HepG2 (cell line): ENCODE data around the gene OR4C11. TPM values are rescaled to one million over a fixed set of nuclear protein-coding genes. Genes with fewer than 3 reads are reported as not detected.

Source experiments
- ATAC-seq: fragments of 200-7000 bp; cut with Tn5 transposase; 3 replicates; pipeline ENCODE4 v1.9.1; 2020; ENCODE audit warnings: mild to moderate bottlenecking, moderate library complexity
- BruUV-seq: library from RNA; stranded (reverse); fragments of 400-500 nt; replicated peaks from 2 replicates; lab custom pipeline; 2021; lab: Mats Ljungman, UMichigan
- CTCF ChIA-PET: fragments of 300-600 bp; formaldehyde crosslinking; extraction: SDS; loops from one replicate; lab custom pipeline; 2021; ENCODE audit warnings: low total read pairs, inconsistent platforms, low intra/inter-chr PET ratio; lab: Yijun Ruan, JAX
- POLR2A ChIA-PET: fragments of 350-600 bp; sonication (Branson Sonifier 250); formaldehyde crosslinking; loops from one replicate; lab custom pipeline; 2020; ENCODE audit warnings: antibody characterized with exemption, inconsistent platforms; lab: Yijun Ruan, JAX
- DNase-seq: peaks from one replicate; pipeline ENCODE4 v3.0.0-alpha.2; 2015; ENCODE audit warnings: low spot score
- FAIRE-seq: peaks from 3 replicates; lab custom pipeline; 2011; peaks lifted over from hg19 to GRCh38; lab: Jason Lieb, UNC
- H2AFZ ChIP-seq: one replicate; pipeline ENCODE4 v1.6.1; 2011; ENCODE audit warnings: low read length, inconsistent platforms
- H3K27ac ChIP-seq: fragments of 300-600 bp; 3 replicates; pipeline ENCODE4 v1.8.0; 2011; ENCODE audit warnings: mixed run types, mild to moderate bottlenecking, mixed read lengths, low read length, inconsistent platforms; ENCODE audit not compliant: insufficient read depth; ENCODE audit errors: extremely low read length
- H3K27me3 ChIP-seq, 2 experiments: fragments of 200-600 bp in 1 of 2; 2 replicates in 1 of 2; 3 replicates in 1 of 2; pipeline versions ENCODE4 v1.6.0 to v1.8.0; 2011; ENCODE audit warnings: low read length in 2 of 2, mild to moderate bottlenecking in 2 of 2, moderate library complexity in 2 of 2, inconsistent platforms in 1 of 2; ENCODE audit not compliant: insufficient read depth in 2 of 2, control insufficient read depth in 1 of 2
- H3K36me3 ChIP-seq, 2 experiments: fragments of 200-600 bp in 1 of 2; replicated peaks in 1 of 2; 2 replicates in 1 of 2; 3 replicates in 1 of 2; pipeline versions ENCODE4 v1.5.1 to v1.8.0; 2011; ENCODE audit warnings: low read length in 2 of 2, inconsistent platforms in 1 of 2; ENCODE audit not compliant: insufficient read depth in 2 of 2, control insufficient read depth in 1 of 2
- H3K4me1 ChIP-seq: 2 replicates; pipeline ENCODE4 v1.5.1; 2012; ENCODE audit warnings: low read length, inconsistent platforms; ENCODE audit not compliant: insufficient read depth
- H3K4me2 ChIP-seq: 2 replicates; pipeline ENCODE4 v1.6.0; 2011; ENCODE audit warnings: low read depth, low read length, inconsistent platforms
- H3K4me3 ChIP-seq, 3 experiments: fragments of 200-600 bp in 1 of 3; sonication (generic), shearing (Covaris generic) in 1 of 3; replicated peaks in 1 of 3; 2 replicates each; pipeline ENCODE4 v1.5.1; 2011 to 2016; ENCODE audit warnings: low read length in 3 of 3, inconsistent platforms in 2 of 3, low read depth in 2 of 3, mild to moderate bottlenecking in 2 of 3, control low read depth in 1 of 3, mixed read lengths in 1 of 3; ENCODE audit not compliant: insufficient read depth in 1 of 3
- H3K79me2 ChIP-seq: one replicate; pipeline ENCODE4 v1.6.1; 2011; ENCODE audit warnings: low read length, inconsistent platforms; ENCODE audit not compliant: insufficient read depth
- H3K9ac ChIP-seq: 2 replicates; pipeline ENCODE4 v1.6.0; 2011; ENCODE audit warnings: mild to moderate bottlenecking, low read depth, low read length, inconsistent platforms; ENCODE audit not compliant: insufficient read depth
- H3K9me3 ChIP-seq: 2 replicates; pipeline ENCODE4 v1.5.1; 2012; ENCODE audit warnings: mild to moderate bottlenecking, low read length
- H4K20me1 ChIP-seq: 2 replicates; pipeline ENCODE4 v1.6.0; 2011; ENCODE audit warnings: inconsistent platforms, mild to moderate bottlenecking, low read length, moderate library complexity; ENCODE audit not compliant: insufficient read depth
- ATF7 ChIP-seq, 2 experiments: fragments of 450-650 bp in 1 of 2; sonication (generic) in 1 of 2; formaldehyde crosslinking in 1 of 2; IDR thresholded peaks; 2 replicates each; pipeline versions ENCODE4 v1.4.0 to v1.6.1; 2016 to 2020; ENCODE audit warnings: antibody characterized with exemption in 1 of 2, mild to moderate bottlenecking in 1 of 2, missing genetic modification reagents in 1 of 2
- CBX2 ChIP-seq, 2 experiments: fragments of 200-600 bp in 1 of 2; sonication (generic); formaldehyde crosslinking in 1 of 2; IDR thresholded peaks; 2 replicates each; pipeline versions ENCODE4 v1.7.0 to v1.8.1; 2018 to 2022; ENCODE audit warnings: low read depth in 2 of 2, low read length in 1 of 2, mild to moderate bottlenecking in 1 of 2, missing genetic modification reagents in 1 of 2
- EHMT2 ChIP-seq: fragments of 200-600 bp; sonication (generic); IDR thresholded peaks from 2 replicates; pipeline ENCODE4 v1.7.0; 2017; ENCODE audit warnings: antibody characterized with exemption, low read depth, low read length, borderline replicate concordance
- GABPB1 ChIP-seq: IDR thresholded peaks from 2 replicates; pipeline ENCODE4 v1.6.1; 2016; ENCODE audit warnings: mild to moderate bottlenecking, missing genetic modification reagents, moderate library complexity, missing compliant biosample characterization
- HES4 ChIP-seq: sonication (generic); formaldehyde crosslinking; IDR thresholded peaks from 2 replicates; pipeline ENCODE4 v1.9.0; 2021; ENCODE audit warnings: mild to moderate bottlenecking, missing genetic modification reagents, borderline replicate concordance
- KLF15 ChIP-seq: sonication (generic); formaldehyde crosslinking; IDR thresholded peaks from 2 replicates; pipeline ENCODE4 v1.8.1; 2023; ENCODE audit warnings: borderline replicate concordance, mild to moderate bottlenecking, inconsistent platforms, missing genetic modification reagents, mixed read lengths
- PAWR ChIP-seq: sonication (generic); formaldehyde crosslinking; IDR thresholded peaks from 2 replicates; pipeline ENCODE4 v1.4.0; 2020; ENCODE audit warnings: missing genetic modification reagents, mild to moderate bottlenecking, borderline replicate concordance
- PPARG ChIP-seq: conservative IDR thresholded peaks from 2 replicates; pipeline ENCODE4 v1.6.1; 2016; ENCODE audit warnings: missing biosample characterization, missing genetic modification reagents
- RELA ChIP-seq: sonication (generic); formaldehyde crosslinking; IDR thresholded peaks from 2 replicates; pipeline ENCODE4 v1.4.0; 2020; ENCODE audit warnings: missing genetic modification reagents
- TEAD2 ChIP-seq: sonication (generic); formaldehyde crosslinking; IDR thresholded peaks from 2 replicates; pipeline ENCODE4 v1.9.0; 2021; ENCODE audit warnings: missing genetic modification reagents
- YY1 ChIP-seq: IDR thresholded peaks from 2 replicates; pipeline ENCODE4 v1.6.1; 2011; ENCODE audit warnings: low read length, low read depth, moderate library complexity, mild to moderate bottlenecking; ENCODE audit not compliant: insufficient read depth, insufficient replicate concordance
- ZNF280D ChIP-seq: sonication (generic); formaldehyde crosslinking; IDR thresholded peaks from 2 replicates; pipeline ENCODE4 v1.5.1; 2020; ENCODE audit warnings: mild to moderate bottlenecking, missing genetic modification reagents
- ZNF362 ChIP-seq: sonication (generic); formaldehyde crosslinking; IDR thresholded peaks from 2 replicates; pipeline ENCODE4 v1.4.0; 2020; ENCODE audit warnings: missing genetic modification reagents, mild to moderate bottlenecking, borderline replicate concordance
- ZNF546 ChIP-seq: sonication (generic); formaldehyde crosslinking; conservative IDR thresholded peaks from 2 replicates; pipeline ENCODE4 v1.8.1; 2023; ENCODE audit warnings: mild to moderate bottlenecking, missing genetic modification reagents
- ZNF7 ChIP-seq: IDR thresholded peaks from 2 replicates; pipeline ENCODE4 v1.6.1; 2016; ENCODE audit warnings: missing biosample characterization, missing genetic modification reagents
- WGBS: methylation state at CpG from one replicate; pipeline ENCODE4 v1.1.6; 2017; ENCODE audit warnings: low lambda C conversion rate; 5-methylcytosine and 5-hydroxymethylcytosine counted together
- in situ Hi-C: cut with HindIII; loops from 2 replicates; pipeline ENCODE4 v1.10.0; 2017; ENCODE audit warnings: low pct_unique_long_range_greater_than_20kb; ENCODE audit not compliant: extremely low pct_ligation_motif_present
- intact Hi-C: fragments of 100-400 bp; cut with micrococcal nuclease; formaldehyde crosslinking; loops from one replicate; pipeline ENCODE4 v1.10.0; 2022; ENCODE audit not compliant: unreplicated experiment
- polyA plus RNA-seq, 8 experiments: library from polyadenylated mRNA; depleted of rRNA in 3 of 8; stranded (reverse) in 7 of 8; unstranded in 1 of 8; fragments of >200 nt; fragmentation: Illumina TruSeq in 4 of 8; extraction: Trizol in 4 of 8; gene quantifications; 2 replicates each; pipeline versions ENCODE4 v1.2.1 to v1.2.3, GENCODE V29; 2011 to 2016; ENCODE audit warnings: low read depth in 4 of 8, missing spikeins in 1 of 8, mixed read lengths in 1 of 8; ENCODE audit not compliant: insufficient read depth in 1 of 8
- total RNA-seq, 5 experiments: library from RNA; depleted of rRNA; stranded (reverse); fragments of >200 nt; fragmentation: Illumina TruSeq; extraction: Trizol; gene quantifications; 2 replicates each; pipeline ENCODE4 v1.2.3, GENCODE V29; 2016; ENCODE audit warnings: low read depth in 1 of 5

OR4C11 gene
- total and polyA plus RNA-seq, 2 of the 13 experiments (the other 11 are each of a cell fraction or from before 2014, with no cell fraction given): not detected

- Histone ChIP-seq H3K4me1 (no peaks in the 10 kb centered on the region), H3K4me3 (no peak overlapping the region), H3K27me3 (no peaks in the 10 kb centered on the region), H3K9ac (no peak overlapping the region), H2AFZ (no peak overlapping the region), H3K27ac (no peak overlapping the region), H3K4me2 (no peak overlapping the region), H4K20me1 (no peaks in the 10 kb centered on the region), H3K36me3 (no peaks in the 10 kb centered on the region), H3K79me2 (no peaks in the 10 kb centered on the region), H3K9me3 (peaks cover 29% of the 10 kb centered on the region)
- TF ChIP-seq YY1: no peak
- TF ChIP-seq KLF15 (CRISPR knock-in tag): no peak
- no peak for TF ChIP-seq CBX2 (IDR thresholded peaks at IDR 0.05; ENCODE audit: low read depth, low read length)
- TF ChIP-seq CBX2 (CRISPR knock-in tag; IDR thresholded peaks at IDR 0.05; ENCODE audit: low read depth): no peak
- ATAC-seq (no peak), FAIRE-seq (no peak), DNase-seq (no peak)
- CTCF ChIA-PET: no interaction called here
- intact Hi-C loops: no loop called here
- BruUV-seq: no TSS peak
- in situ Hi-C loops: no loop called here
- POLR2A ChIA-PET: no interaction called here
Observed at GRCh38 chr11:55655096-55655495, 47.7 kb upstream of the OR4C11 start.

- Histone ChIP-seq H3K79me2 (no peaks in the 10 kb centered on the region), H3K4me2 (no peak overlapping the region), H3K27ac (no peak overlapping the region), H3K4me3 (no peak overlapping the region), H3K9ac (no peak overlapping the region), H3K27me3 (no peaks in the 10 kb centered on the region), H3K36me3 (no peaks in the 10 kb centered on the region), H4K20me1 (no peaks in the 10 kb centered on the region), H3K9me3 (peaks cover 32% of the 10 kb centered on the region), H3K4me1 (no peaks in the 10 kb centered on the region), H2AFZ (no peak overlapping the region)
- ATAC-seq (no peak), FAIRE-seq (no peak), DNase-seq (no peak)
- no TSS peak for BruUV-seq
- ChIA-PET POLR2A (no interaction called here), CTCF (no interaction called here)
- intact Hi-C loops (no loop called here), in situ Hi-C loops (no loop called here)
- 7% methylated on average over 1 of the region's 1 CpG for WGBS
- TF ChIP-seq EHMT2: no peak
- TF ChIP-seq ZNF362 (CRISPR knock-in tag): no peak
- no peak for TF ChIP-seq PAWR (CRISPR knock-in tag)
- TF ChIP-seq RELA: no peak
- TF ChIP-seq ZNF280D (CRISPR knock-in tag): no peak
- TF ChIP-seq TEAD2 (CRISPR knock-in tag): no peak
- TF ChIP-seq GABPB1 (CRISPR knock-in tag): no peak
- no peak for TF ChIP-seq ZNF7 (CRISPR knock-in tag)
- no peak for TF ChIP-seq ATF7 (IDR thresholded peaks at IDR 0.05)
- TF ChIP-seq ATF7 (CRISPR knock-in tag; IDR thresholded peaks at IDR 0.05): no peak
- no peak for TF ChIP-seq HES4 (CRISPR knock-in tag)
- TF ChIP-seq ZNF546: no peak
- no peak for TF ChIP-seq PPARG (CRISPR knock-in tag)
Observed at GRCh38 chr11:55652560-55652959, 45.1 kb upstream of the OR4C11 start.
